ENCODE measurements around the gene S1PR4.

GRCh38 chr19:3196064-3196932 lies 17.7 kb downstream of the S1PR4 start:
- TF ChIP-seq, protein P1, sequence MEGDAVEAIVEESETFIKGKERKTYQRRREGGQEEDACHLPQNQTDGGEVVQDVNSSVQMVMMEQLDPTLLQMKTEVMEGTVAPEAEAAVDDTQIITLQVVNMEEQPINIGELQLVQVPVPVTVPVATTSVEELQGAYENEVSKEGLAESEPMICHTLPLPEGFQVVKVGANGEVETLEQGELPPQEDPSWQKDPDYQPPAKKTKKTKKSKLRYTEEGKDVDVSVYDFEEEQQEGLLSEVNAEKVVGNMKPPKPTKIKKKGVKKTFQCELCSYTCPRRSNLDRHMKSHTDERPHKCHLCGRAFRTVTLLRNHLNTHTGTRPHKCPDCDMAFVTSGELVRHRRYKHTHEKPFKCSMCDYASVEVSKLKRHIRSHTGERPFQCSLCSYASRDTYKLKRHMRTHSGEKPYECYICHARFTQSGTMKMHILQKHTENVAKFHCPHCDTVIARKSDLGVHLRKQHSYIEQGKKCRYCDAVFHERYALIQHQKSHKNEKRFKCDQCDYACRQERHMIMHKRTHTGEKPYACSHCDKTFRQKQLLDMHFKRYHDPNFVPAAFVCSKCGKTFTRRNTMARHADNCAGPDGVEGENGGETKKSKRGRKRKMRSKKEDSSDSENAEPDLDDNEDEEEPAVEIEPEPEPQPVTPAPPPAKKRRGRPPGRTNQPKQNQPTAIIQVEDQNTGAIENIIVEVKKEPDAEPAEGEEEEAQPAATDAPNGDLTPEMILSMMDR (conservative IDR thresholded peaks at IDR 0.05; ENCODE audit: low read depth in 2 of 2) = no peak
- TF ChIP-seq REST (IDR thresholded peaks at IDR 0.05; ENCODE audit: unreplicated experiment) (no peak), EZH2 (IDR thresholded peaks at IDR 0.05; ENCODE audit: low read depth, unreplicated experiment) (no peak)

Measured in GM23338 (cell line).